Stimulated activated naive CD4-positive, alpha-beta T cell (primary cell): Measurements from ENCODE around the gene UTP4.

Experiments used
- DNase-seq, 6 experiments: peaks; one replicate each; lab custom pipeline; 2025; lab: John Stamatoyannopoulos, UW

Gene UTP4

GRCh38 chr16:69176033-69176800, 43.8 kb downstream of the UTP4 start:
- DNase-seq, result no peak

GRCh38 chr16:69179328-69180010, 47.0 kb downstream of the UTP4 start:
- DNase-seq, result no peak

DNA sequence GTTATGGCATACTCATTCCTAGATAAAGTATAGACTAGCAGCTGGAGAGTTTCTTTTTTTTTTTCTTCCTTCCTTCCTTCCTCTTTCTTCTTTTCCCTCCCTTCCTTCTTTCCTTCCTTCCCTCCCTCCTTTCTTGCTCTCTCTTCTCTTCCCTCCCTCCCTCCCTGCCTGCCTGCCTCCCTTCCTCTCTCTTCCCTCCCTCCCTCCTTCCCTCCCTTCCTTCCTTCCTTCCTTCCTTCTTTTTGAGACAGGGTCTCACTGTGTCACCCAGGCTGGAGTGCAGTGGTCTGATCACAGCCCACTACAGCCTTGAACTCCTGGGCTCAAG, 47.5 kb downstream of the UTP4 start:
- DNase-seq, result no peak

GRCh38 chr16:69182730-69183416, 50.4 kb downstream of the UTP4 start:
- DNase-seq, result no peak

DNA sequence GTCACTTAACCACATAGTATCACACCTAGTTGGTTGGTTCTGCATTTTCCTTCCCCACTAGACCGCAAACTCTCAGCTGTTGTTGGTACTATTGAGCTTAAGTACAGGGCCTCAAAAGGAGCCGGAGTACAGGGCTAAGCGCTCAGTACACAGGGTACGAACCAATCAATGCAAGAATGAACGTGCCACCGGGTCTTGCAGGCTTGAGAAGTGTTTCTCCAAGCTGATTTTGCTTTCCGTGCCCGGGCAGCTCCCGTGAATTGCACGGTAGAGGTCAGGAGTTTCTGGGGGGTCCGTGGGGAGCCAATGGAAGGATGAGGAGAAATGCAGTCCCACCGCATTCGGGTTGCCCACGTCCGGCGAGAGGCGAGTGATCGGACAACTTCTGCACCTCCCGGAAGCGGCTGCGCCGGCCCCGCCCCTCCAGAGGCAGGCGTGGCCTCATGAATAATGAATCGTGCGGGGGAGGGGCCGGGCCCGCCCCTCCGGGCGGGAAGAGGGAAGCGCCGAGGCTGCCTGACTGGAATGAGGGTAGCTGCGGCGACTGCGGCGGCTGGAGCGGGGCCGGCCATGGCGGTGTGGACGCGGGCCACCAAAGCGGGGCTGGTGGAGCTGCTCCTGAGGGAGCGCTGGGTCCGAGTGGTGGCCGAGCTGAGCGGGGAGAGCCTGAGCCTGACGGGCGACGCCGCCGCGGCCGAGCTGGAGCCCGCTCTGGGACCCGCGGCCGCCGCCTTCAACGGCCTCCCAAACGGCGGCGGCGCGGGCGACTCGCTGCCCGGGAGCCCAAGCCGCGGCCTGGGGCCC, 54.4 kb downstream of the UTP4 start, which contains the start of gene SNTB2:
SNTB2 (plus strand) TSS at position 523 of the 804 bp plus-strand sequence; CDS start at position 526, 3 bp downstream.
- peak; percentile 60 to 85 (median 76) for DNase-seq

DNA sequence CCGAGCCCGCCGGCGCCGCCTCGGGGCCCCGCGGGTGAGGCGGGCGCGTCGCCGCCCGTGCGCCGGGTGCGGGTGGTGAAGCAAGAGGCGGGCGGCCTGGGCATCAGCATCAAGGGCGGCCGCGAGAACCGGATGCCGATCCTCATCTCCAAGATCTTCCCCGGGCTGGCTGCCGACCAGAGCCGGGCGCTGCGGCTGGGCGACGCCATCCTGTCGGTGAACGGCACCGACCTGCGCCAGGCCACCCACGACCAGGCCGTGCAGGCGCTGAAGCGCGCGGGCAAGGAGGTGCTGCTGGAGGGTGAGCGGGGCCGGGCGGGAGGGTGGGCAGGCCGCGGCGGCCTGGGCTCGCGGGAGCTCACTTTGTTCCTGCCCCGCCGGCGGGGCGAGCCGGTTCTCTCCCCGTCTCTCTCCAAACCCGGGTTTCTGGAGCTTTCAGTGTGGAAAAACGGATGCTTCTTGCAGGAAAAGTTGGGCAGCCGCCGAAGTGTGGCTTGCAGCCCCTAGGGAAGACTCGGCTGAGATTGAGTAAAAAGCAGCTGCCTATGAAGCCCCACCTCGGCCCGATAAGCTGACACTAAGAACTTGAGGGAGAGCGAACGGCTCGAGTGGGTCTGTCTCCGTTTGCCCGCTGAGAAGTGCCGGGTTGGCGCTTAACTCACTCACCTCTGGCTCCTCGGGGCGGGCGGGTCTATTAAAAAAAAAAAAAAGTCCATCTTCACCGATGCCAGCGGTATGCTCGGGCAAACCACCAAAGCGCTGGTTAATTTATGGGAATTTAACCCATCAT, 55.2 kb downstream of the UTP4 start:
- peak in 5 of 6 experiments; percentile 28 to 78 (median 48) for DNase-seq

DNA sequence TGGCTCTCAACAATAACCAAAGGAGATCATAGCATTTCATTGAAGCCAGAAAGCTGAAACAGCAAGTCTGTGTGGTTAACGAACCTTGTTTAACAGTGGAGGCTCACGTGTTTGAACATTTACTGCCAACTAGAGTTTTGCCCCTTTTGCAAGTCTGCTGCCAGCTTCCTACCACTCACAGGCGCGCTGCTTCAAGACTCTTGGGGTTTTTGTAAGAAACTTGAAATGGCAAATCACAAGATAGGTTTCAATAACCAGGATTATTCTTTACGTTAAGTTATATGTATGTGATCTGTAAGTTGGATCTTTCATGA, 55.7 kb downstream of the UTP4 start:
- peak in 4 of 6 experiments; percentile 16 to 78 (median 58) for DNase-seq

DNA sequence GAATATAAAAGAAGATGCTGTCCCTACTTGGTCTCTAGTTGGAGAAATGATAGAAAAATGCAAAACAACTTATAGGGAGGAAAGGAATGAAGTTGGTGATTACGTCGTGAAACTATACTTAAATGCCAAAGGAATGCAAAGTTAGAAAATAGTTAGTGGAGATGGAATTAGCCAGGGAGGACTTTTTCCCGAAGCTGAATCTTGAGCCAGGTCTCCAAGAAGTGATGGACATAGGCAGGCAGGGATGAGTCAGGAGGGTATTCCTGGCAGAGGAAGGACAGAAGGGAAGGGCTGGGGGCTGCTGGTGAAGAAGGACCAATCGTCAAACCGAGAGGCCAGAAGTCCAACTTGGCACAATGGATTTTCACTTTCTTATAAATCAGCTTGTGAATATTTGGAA, 56.3 kb downstream of the UTP4 start:
- no peak for DNase-seq

DNA sequence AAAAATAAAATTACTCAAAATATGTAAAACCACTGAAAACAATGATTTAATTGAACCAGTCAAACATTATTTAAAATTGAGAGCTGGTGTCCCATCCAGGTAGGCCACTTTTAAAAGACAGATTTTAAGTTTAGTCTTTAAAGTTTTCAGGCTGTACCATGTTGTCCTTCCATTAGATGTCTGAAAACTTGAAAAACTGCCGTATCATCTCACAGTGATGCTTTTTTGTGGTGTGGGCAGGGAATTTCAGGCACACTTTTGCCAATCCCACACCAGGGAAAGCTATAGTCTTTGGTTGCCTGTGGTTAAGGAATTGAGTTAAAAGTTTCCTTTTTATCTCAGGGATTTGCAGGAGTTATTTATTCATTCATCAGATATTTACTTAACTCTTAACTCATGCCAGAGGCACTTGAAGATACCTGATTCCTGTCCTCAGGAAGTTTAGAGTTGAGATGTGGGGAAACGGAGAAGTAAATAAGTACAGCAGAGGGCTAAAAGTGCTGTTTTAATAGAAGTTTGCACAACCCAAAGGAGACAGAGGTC, 57.7 kb downstream of the UTP4 start:
- no peak for DNase-seq

- DNase-seq, result no peak
These were observed 58.1 kb downstream of the UTP4 start for GRCh38 chr16:69190598-69190997.

GRCh38 chr16:69191136-69191535, 58.7 kb downstream of the UTP4 start:
- DNase-seq, result no peak

DNA sequence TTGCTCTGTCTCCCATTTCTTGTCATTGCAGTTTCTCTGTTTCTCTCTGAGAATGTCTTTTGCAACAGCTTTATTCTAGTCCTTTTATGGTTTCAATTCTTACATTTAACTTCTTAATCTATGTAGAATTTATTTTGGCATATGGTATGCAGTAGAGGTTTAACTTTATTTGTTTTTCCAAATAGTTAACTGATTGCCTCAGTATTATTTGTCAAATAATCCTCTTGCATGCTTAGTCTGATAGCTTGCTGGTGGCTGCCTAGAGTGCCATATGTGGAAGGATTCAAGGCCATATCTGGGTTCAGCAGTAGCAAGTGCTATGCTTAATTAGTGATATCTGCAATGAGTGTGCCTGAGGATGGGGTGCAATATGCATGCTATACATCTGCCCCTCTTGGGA, 61.4 kb downstream of the UTP4 start:
- DNase-seq, result no peak

DNA sequence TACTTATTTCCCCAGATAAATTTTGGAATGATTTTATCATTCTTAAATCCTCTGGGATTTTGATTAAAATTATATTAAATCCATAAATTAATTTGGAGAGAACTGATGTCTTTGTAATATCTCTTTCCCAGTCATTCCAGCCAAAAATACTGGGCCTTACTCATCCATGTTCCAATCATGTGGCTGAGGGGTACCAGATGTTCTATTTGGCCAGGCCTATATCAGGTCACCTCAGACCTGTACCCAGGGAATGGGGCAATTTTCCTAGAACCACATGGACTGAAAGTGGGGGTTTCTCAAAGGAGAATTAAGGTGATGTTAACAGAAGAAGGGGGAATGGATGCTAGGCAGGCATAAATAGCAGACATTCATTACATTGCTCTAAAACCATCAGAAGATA, 62.0 kb downstream of the UTP4 start:
- no peak for DNase-seq

DNA sequence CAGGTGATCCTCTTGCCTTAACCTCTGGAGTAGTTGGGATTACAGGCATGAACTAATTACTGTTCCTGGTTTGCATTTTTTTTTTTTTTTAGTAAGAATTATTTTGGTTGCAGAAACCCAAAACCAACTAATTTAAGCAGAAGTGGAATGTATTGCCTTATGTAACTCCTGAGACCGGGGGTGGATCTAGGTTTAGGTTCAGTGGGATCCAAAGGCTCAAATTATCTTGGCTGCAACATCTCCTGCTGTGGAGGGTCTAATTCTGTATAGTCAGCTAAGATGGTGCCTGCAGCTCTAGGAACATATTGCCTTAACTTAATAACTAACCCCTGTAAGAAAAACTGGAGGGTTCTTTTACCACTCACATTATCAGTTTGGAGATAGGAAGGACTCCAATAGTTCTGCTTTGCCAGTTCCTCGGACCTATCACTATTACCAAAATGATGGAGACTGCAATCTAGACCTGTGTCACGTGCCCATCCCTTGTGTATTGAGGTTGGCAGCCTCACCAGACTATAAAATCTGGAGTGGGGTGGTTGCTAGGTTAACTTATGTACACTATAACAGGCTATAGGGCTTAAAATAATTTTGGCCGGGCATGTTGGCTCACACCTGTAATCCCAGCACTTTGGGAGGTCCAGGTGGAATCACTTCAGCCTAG, 63.0 kb downstream of the UTP4 start:
- no peak for DNase-seq

GRCh38 chr16:69197573-69197972, 65.1 kb downstream of the UTP4 start:
- no peak for DNase-seq

GRCh38 chr16:69199382-69199781, 66.9 kb downstream of the UTP4 start:
- DNase-seq, result no peak

DNA sequence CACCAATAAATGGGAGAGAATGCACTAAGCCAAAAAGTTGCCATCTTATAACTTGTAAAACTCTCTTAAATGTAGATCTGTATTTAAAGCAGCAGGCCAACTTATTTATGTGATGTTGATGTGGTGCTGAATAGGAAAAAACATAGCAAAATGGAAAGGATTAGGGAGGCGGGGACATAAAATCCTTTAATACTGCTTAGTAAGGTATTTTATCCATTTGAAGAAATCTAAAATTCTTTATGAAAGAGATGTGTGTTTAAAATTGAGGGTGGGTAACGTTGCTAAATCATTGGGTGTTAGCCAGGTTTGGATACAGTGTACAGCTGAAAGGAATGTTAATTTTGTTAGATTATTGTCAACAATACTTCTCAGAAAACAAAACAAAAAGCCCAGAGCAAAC, 68.8 kb downstream of the UTP4 start:
- DNase-seq, result no peak

- no peak for DNase-seq
These were observed 69.3 kb downstream of the UTP4 start for GRCh38 chr16:69201787-69202186.

DNA sequence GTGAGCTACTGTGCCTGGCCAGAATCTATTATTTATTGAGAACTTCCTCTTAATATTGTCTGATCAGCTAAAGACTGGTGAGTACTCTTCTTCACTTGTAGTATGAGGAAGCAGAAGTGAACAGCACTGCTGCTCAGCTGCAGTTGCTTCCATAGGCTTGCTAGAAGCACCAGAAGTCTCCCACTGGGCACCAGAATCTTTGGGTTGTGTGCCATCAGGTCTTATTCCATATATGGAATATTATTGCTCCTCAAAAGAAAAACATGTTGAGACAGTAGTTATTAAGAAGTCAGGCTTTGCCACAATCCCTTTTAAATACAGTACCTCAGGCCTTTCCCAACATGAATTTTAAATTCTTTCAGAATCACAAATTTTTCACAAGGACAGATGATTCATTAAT, 71.7 kb downstream of the UTP4 start:
- DNase-seq, result no peak

GRCh38 chr16:69209735-69210134, 77.3 kb downstream of the UTP4 start:
- no peak for DNase-seq

GRCh38 chr16:69217433-69217832, 85.0 kb downstream of the UTP4 start:
- DNase-seq, result no peak
